ENCODE measurements around the gene SHC3. TPM values are rescaled to one million over a fixed set of nuclear protein-coding genes. Genes with fewer than 3 reads are reported as not detected.

Gene SHC3
- total and polyA plus RNA-seq, 2 experiments from 2014 or later = 1.3 to 2.9 TPM

DNA sequence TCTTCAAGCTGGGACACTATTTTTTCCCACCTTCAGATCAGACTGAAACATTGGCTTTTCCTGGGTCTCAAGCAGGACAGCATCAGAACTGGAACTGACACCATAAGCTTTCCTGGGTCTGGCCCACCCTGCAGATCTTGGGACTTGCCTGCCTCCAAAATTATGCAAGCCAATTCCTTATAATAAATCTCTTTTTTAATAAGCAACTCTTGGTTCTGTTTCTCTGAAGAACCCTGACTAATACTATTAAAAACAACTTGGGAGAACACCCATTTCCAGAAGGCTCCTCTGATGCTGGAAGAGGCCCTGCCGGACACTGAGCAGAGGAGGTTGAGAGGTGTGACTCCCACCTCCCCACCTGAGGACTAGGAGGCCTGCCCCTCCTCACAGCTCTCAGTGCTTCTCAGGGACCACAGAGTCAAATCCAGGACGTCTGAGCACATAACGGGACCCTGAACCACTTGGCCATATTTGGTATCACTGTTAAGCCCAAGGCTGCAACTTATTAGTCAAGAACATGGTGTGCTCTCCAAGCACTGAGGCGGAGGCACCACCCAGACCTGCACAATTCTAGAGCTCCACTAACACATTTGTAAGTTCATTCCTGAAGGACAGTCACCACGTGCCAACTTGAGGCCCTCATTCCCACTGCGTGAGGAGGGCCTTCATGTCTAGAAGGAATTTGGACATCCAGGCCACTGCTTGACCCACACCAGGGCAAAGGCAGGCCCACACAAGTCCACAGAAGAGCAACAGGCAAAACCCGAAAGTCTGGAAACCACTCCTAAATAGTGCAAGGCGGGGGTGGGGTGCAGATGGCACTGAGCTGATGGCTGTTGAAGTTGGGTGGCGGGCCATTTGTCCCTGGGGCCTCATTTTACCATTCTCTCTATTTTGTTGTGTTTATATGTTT, 9.5 kb downstream of the SHC3 start:
- no peak for ATAC-seq
- no peak overlapping the region for H2AFZ ChIP-seq

More for the DNA sequence above, 9.5 kb downstream of the SHC3 start:
- H3K27ac ChIP-seq (ENCODE audit: low read depth) = no peak overlapping the region
- DNase-seq (ENCODE audit: low spot score) = no peak
- no peaks in the 10 kb centered on the region for H3K36me3 ChIP-seq (ENCODE audit: insufficient read depth)
- no peak overlapping the region for H3K4me2 ChIP-seq
- no peaks in the 10 kb centered on the region for H3F3A ChIP-seq (replicated peaks; ENCODE audit: low read depth)
- H3K4me1 ChIP-seq (ENCODE audit: insufficient read depth) = no peaks in the 10 kb centered on the region
- no peaks in the 10 kb centered on the region for H3K36me3 Mint-ChIP-seq (ENCODE audit: low read depth)
- TF ChIP-seq, protein P1, sequence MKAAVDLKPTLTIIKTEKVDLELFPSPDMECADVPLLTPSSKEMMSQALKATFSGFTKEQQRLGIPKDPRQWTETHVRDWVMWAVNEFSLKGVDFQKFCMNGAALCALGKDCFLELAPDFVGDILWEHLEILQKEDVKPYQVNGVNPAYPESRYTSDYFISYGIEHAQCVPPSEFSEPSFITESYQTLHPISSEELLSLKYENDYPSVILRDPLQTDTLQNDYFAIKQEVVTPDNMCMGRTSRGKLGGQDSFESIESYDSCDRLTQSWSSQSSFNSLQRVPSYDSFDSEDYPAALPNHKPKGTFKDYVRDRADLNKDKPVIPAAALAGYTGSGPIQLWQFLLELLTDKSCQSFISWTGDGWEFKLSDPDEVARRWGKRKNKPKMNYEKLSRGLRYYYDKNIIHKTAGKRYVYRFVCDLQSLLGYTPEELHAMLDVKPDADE (IDR thresholded peaks at IDR 0.05) = no peak
- no peak for TF ChIP-seq EZH2 (IDR thresholded peaks at IDR 0.05; ENCODE audit: low read depth, unreplicated experiment)
- TF ChIP-seq, protein P2, sequence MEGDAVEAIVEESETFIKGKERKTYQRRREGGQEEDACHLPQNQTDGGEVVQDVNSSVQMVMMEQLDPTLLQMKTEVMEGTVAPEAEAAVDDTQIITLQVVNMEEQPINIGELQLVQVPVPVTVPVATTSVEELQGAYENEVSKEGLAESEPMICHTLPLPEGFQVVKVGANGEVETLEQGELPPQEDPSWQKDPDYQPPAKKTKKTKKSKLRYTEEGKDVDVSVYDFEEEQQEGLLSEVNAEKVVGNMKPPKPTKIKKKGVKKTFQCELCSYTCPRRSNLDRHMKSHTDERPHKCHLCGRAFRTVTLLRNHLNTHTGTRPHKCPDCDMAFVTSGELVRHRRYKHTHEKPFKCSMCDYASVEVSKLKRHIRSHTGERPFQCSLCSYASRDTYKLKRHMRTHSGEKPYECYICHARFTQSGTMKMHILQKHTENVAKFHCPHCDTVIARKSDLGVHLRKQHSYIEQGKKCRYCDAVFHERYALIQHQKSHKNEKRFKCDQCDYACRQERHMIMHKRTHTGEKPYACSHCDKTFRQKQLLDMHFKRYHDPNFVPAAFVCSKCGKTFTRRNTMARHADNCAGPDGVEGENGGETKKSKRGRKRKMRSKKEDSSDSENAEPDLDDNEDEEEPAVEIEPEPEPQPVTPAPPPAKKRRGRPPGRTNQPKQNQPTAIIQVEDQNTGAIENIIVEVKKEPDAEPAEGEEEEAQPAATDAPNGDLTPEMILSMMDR (conservative IDR thresholded peaks at IDR 0.05; ENCODE audit: low read depth in 2 of 2) = no peak
- no peak for TF ChIP-seq NANOG (IDR thresholded peaks at IDR 0.05; ENCODE audit: borderline replicate concordance)
- no peak for TF ChIP-seq JUNB (IDR thresholded peaks at IDR 0.05; ENCODE audit: unreplicated experiment)
- TF ChIP-seq, protein P3, sequence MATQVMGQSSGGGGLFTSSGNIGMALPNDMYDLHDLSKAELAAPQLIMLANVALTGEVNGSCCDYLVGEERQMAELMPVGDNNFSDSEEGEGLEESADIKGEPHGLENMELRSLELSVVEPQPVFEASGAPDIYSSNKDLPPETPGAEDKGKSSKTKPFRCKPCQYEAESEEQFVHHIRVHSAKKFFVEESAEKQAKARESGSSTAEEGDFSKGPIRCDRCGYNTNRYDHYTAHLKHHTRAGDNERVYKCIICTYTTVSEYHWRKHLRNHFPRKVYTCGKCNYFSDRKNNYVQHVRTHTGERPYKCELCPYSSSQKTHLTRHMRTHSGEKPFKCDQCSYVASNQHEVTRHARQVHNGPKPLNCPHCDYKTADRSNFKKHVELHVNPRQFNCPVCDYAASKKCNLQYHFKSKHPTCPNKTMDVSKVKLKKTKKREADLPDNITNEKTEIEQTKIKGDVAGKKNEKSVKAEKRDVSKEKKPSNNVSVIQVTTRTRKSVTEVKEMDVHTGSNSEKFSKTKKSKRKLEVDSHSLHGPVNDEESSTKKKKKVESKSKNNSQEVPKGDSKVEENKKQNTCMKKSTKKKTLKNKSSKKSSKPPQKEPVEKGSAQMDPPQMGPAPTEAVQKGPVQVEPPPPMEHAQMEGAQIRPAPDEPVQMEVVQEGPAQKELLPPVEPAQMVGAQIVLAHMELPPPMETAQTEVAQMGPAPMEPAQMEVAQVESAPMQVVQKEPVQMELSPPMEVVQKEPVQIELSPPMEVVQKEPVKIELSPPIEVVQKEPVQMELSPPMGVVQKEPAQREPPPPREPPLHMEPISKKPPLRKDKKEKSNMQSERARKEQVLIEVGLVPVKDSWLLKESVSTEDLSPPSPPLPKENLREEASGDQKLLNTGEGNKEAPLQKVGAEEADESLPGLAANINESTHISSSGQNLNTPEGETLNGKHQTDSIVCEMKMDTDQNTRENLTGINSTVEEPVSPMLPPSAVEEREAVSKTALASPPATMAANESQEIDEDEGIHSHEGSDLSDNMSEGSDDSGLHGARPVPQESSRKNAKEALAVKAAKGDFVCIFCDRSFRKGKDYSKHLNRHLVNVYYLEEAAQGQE (IDR thresholded peaks at IDR 0.05; ENCODE audit: unreplicated experiment) = no peak
- TF ChIP-seq CREB1 (CRISPR knock-in tag; IDR thresholded peaks at IDR 0.05; ENCODE audit: low read depth) = no peak
- no peak for TF ChIP-seq EZH2phosphoT487 (IDR thresholded peaks at IDR 0.05; ENCODE audit: unreplicated experiment)
- TF ChIP-seq, protein P4, sequence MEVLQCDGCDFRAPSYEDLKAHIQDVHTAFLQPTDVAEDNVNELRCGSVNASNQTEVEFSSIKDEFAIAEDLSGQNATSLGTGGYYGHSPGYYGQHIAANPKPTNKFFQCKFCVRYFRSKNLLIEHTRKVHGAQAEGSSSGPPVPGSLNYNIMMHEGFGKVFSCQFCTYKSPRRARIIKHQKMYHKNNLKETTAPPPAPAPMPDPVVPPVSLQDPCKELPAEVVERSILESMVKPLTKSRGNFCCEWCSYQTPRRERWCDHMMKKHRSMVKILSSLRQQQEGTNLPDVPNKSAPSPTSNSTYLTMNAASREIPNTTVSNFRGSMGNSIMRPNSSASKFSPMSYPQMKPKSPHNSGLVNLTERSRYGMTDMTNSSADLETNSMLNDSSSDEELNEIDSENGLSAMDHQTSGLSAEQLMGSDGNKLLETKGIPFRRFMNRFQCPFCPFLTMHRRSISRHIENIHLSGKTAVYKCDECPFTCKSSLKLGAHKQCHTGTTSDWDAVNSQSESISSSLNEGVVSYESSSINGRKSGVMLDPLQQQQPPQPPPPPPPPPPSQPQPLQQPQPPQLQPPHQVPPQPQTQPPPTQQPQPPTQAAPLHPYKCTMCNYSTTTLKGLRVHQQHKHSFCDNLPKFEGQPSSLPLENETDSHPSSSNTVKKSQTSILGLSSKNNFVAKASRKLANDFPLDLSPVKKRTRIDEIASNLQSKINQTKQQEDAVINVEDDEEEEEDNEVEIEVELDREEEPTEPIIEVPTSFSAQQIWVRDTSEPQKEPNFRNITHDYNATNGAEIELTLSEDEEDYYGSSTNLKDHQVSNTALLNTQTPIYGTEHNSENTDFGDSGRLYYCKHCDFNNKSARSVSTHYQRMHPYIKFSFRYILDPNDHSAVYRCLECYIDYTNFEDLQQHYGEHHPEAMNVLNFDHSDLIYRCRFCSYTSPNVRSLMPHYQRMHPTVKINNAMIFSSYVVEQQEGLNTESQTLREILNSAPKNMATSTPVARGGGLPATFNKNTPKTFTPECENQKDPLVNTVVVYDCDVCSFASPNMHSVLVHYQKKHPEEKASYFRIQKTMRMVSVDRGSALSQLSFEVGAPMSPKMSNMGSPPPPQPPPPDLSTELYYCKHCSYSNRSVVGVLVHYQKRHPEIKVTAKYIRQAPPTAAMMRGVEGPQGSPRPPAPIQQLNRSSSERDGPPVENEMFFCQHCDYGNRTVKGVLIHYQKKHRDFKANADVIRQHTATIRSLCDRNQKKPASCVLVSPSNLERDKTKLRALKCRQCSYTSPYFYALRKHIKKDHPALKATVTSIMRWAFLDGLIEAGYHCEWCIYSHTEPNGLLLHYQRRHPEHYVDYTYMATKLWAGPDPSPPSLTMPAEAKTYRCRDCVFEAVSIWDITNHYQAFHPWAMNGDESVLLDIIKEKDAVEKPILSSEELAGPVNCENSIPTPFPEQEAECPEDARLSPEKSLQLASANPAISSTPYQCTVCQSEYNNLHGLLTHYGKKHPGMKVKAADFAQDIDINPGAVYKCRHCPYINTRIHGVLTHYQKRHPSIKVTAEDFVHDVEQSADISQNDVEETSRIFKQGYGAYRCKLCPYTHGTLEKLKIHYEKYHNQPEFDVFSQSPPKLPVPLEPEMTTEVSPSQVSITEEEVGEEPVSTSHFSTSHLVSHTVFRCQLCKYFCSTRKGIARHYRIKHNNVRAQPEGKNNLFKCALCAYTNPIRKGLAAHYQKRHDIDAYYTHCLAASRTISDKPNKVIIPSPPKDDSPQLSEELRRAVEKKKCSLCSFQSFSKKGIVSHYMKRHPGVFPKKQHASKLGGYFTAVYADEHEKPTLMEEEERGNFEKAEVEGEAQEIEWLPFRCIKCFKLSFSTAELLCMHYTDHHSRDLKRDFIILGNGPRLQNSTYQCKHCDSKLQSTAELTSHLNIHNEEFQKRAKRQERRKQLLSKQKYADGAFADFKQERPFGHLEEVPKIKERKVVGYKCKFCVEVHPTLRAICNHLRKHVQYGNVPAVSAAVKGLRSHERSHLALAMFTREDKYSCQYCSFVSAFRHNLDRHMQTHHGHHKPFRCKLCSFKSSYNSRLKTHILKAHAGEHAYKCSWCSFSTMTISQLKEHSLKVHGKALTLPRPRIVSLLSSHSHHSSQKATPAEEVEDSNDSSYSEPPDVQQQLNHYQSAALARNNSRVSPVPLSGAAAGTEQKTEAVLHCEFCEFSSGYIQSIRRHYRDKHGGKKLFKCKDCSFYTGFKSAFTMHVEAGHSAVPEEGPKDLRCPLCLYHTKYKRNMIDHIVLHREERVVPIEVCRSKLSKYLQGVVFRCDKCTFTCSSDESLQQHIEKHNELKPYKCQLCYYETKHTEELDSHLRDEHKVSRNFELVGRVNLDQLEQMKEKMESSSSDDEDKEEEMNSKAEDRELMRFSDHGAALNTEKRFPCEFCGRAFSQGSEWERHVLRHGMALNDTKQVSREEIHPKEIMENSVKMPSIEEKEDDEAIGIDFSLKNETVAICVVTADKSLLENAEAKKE (CRISPR knock-in tag; IDR thresholded peaks at IDR 0.05) = no peak
- H3K9me2 ChIP-seq (ENCODE audit: insufficient read depth) = no peaks in the 10 kb centered on the region
- H3K27me3 Mint-ChIP-seq (ENCODE audit: insufficient read depth, low read depth, poor library complexity) = no peaks in the 10 kb centered on the region
- no peaks in the 10 kb centered on the region for H4K20me1 ChIP-seq (replicated peaks; ENCODE audit: insufficient read depth)
- no peak overlapping the region for H3K4me3 ChIP-seq
- H3K9me3 Mint-ChIP-seq = no peaks in the 10 kb centered on the region
- H3K27ac Mint-ChIP-seq = no peak overlapping the region
- no peaks in the 10 kb centered on the region for H3K27me3 ChIP-seq (ENCODE audit: insufficient read depth)
- H3K79me2 ChIP-seq (replicated peaks; ENCODE audit: insufficient read depth) = no peaks in the 10 kb centered on the region
- no peak overlapping the region for H3K4me3 Mint-ChIP-seq
- H3K4me1 Mint-ChIP-seq = no peaks in the 10 kb centered on the region; the same call in 2 of the 3 replicates

Data from GM23338 (cell line).